DMS53 (cell line): ENCODE results near the gene COL1A1.

ENCODE experiments used
- DNase-seq: peaks from one replicate; lab custom pipeline; 2025; lab: John Stamatoyannopoulos, UW

Gene COL1A1

DNA sequence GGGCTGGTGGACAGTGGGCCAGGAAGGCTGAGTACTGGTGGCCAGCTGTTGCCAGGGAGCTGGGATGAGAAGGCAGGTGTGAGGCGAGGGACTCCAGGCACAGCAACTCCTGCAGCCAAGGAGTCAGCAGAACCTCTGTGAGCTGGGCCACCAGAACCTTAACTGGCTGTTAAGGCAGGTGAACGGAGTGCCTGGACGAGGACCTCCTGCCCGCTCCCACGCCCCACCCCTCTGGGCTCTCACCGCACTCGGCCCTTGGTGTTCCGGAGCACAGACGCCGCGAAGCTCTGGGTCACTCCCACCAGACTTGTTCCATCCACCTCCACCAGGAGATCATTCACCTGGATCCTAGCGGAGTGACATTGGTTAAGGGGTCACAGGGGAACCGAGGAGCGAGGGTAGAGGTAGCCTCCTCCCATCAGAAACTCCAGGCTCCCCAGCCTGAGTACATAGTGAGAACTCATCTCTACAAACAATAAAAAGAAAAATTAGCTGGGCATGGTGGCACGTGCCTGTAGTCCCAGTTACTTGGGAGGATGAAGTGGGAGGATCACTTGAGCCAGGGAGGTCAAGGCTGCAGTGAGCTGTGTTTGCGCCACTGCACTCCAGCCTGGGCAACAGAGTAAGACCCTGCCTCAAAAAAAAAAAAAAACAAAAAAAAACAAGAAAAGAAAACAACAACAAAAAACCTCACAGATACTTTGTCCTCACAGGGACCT lies 60.2 kb downstream of the COL1A1 start:
- no peak for DNase-seq

DNA sequence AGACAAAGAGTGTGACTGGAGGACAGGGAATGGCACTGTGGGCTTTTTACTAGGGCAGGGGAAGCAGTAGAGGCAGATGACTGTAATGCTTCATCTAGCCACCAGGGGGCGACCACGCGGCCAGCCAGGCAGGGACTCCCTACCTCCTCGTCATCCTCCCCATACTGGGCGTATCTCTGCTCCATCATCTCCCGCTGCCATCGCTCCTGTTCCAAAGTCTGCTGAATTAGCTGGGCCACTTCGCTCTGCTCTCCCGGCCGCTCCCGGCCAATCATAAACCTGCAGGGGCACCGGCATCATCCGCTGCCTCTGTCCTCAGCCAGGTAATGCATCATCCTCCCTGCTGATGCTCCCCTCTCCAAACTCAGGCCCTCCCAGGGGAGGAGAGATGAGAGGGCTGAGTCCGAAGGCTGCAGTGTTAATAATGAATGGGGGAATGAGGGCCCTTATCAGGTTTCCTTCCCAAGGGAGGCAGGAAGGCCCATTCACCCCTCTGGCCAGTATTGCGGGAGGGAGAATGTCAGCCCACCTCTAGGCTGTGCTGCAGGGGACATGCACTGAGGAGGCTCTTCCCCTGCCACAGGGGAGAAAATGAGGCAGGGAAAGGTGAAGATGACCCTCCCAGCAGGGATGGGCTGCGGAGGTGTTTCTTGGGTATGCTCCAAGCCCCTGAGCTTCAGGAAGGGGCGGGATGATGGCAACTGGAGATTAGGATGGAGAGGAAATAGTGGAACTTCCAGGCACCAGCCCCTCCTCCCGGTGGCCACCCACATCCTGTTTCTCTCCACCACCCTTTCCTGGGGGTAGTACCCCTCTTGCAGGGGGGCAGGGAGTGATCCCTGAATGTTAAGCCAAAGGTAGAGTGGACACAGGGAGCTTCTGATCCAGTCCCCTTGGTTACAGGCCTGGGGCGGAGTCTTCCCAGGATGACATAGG lies 61.2 kb downstream of the COL1A1 start:
- peak; percentile 86 for DNase-seq

GRCh38 chr17:50139185-50139783 lies 62.1 kb downstream of the COL1A1 start:
- DNase-seq = no peak

DNA sequence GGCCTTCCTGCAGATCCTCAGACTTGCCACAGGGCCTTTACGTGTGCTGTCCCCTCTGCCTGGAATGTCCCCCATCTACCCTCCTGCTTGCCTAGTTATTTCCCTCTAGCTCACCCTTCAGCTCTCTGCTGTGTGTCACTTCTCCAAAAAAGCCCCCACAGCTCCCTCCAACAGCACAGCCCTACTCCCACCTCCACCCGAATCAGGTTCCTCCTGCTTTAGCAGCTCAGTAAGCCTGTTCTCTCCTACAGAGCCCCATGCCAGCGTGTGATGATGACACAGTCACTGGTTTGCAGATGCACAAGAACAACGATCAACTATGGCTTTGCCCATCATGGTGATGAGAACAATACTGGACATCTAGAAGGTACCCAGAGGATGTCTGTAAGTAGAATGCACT lies 64.4 kb downstream of the COL1A1 start:
- no peak for DNase-seq

DNA sequence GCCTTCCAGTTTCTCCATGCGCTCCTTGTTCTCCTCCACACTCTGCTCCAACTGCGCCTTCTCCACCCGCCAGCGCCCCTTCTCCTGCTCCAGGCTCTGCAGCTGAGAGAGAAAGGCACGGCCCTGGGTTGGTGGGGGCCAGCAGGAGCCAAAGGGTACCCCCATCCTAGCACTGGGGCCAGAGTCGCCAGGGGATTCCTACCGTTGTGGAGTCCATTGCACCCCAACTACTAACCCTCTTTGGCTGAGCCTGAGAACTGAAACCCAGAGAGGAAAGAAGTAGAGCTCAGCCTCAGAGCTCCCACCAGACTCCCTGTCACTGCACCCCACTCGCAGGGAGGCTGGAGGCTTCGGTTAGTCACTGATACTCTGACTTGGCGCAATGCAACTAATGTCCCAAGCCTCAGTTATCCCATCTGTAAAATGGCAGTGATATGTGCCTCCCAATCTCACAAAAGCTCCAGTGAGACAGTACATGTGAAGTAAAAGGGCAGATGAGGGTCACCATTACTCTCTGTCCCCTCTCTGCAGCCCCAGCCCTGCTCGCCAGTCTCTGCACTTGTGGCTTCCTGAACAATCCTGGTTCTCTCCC lies 65.2 kb downstream of the COL1A1 start:
- DNase-seq = no peak

DNA sequence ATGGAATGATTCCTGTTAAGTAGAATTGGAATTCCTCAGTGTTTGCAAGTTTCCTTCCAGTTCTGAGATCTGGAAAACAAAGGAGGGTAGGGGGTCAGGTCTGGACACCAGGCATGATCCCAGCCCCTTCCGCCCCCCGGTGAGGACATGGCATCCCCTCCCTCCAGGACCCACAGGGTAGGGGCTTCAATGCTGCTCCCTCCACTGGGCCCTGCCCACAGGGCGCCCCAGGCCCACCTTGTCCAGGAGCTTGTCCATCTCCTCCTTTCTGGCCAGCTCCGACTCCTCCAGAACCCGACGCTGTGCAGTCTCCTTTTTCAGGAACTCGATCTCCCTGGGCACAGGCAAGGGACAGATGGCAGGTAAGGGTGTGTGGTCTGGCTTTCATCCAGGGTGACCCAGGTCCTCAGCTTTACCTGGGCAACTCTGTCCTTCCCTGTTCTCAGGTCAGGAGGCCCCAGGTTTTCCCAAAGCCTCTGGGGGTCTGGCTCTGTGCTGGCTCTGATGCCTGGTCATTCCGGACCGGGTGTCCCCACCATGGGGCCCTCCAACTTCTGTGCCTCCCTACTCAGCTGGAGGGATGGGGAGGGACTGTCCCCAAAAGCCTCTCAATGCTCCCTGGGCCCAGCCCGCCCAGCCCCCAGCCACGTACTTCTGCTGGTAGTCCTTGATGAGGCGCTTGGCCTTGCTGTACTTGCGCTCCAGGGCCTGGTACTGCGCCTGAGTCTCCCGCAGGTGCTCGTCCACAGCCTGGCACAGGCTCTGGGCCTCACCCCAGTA lies 65.9 kb downstream of the COL1A1 start:
- peak; percentile 25 for DNase-seq

- no peak for DNase-seq
Observed at GRCh38 chr17:50134206-50135110, 67.0 kb downstream of the COL1A1 start.

DNA sequence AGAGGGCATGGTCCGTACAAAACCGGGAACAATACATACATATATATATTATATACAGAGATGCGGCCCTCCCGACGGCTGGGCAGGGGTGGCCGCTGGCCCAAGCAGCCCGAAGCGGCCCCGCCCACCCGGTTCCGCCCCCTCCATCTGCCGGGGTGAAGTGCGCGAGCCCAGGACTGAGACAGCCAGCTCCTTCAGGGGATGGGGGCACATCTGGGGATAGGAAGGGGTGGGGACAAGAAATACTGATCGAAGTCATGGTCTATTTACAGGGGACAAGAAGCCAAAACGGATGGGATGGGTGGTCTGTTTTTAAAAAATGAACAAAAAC lies 67.7 kb downstream of the COL1A1 start:
- DNase-seq = no peak
